Lung (tissue), 12 donors: Measurements from ENCODE around the gene GPR32. TPM values are rescaled to one million over a fixed set of nuclear protein-coding genes. Genes with fewer than 3 reads are reported as not detected.

Source experiments
- ATAC-seq: fragments of 200-7000 bp; cut with Tn5 transposase; one replicate; pipeline ENCODE4 v1.9.1; 2020; ENCODE audit warnings: moderate number of reproducible peaks; ENCODE audit not compliant: insufficient read depth, low FRiP score
- DNase-seq, 3 donors: peaks; one replicate each; pipeline ENCODE4 v3.0.0-alpha.2; 2013 to 2017
- H3K27ac ChIP-seq, 2 donors: one replicate each; pipeline ENCODE4 v1.5.1; 2013; ENCODE audit warnings: mild to moderate bottlenecking in 2 of 2, moderate library complexity in 2 of 2, control low read depth in 1 of 2, inconsistent platforms in 1 of 2, low read depth in 1 of 2, low read length in 1 of 2
- H3K27me3 ChIP-seq, 3 donors: one replicate each; pipeline ENCODE4 v1.5.1; 2013; ENCODE audit warnings: low read length in 2 of 3; ENCODE audit not compliant: control insufficient read depth in 3 of 3, insufficient read depth in 3 of 3
- H3K36me3 ChIP-seq, 4 donors: one replicate each; pipeline ENCODE4 v1.5.1; 2013; ENCODE audit warnings: low read length in 4 of 4, mild to moderate bottlenecking in 1 of 4, moderate library complexity in 1 of 4; ENCODE audit not compliant: control insufficient read depth in 4 of 4, insufficient read depth in 4 of 4
- H3K4me1 ChIP-seq, 5 donors: one replicate each; pipeline ENCODE4 v1.5.1; 2013; ENCODE audit warnings: low read length in 5 of 5, mild to moderate bottlenecking in 2 of 5, moderate library complexity in 1 of 5; ENCODE audit not compliant: control insufficient read depth in 5 of 5, insufficient read depth in 5 of 5
- H3K4me3 ChIP-seq: one replicate; pipeline ENCODE4 v1.5.1; 2013; ENCODE audit warnings: mild to moderate bottlenecking, control low read depth, moderate library complexity
- H3K9ac ChIP-seq, 2 donors: one replicate each; pipeline ENCODE4 v1.5.1; 2013; ENCODE audit warnings: low read length in 2 of 2, control low read depth in 1 of 2; ENCODE audit not compliant: insufficient read depth in 1 of 2
- H3K9me3 ChIP-seq, 4 donors: one replicate each; pipeline ENCODE4 v1.5.1; 2013; ENCODE audit warnings: low read length in 3 of 4, mild to moderate bottlenecking in 1 of 4, moderate library complexity in 1 of 4; ENCODE audit not compliant: control insufficient read depth in 4 of 4, insufficient read depth in 3 of 4
- WGBS, 2 donors: extraction: QIAGEN DNeasy Blood & Tissue Kit; methylation state at CpG; one replicate each; pipeline ENCODE4 v1.1.7; 2013; 5-methylcytosine and 5-hydroxymethylcytosine counted together
- polyA plus RNA-seq, 2 donors: library from polyadenylated mRNA; stranded (reverse); fragments of 200-250 nt; gene quantifications; one replicate each; pipeline ENCODE4 v1.2.1, GENCODE V29; 2013
- total RNA-seq, 2 donors: library from RNA; depleted of rRNA in 1 of 2; stranded (reverse); fragments of >200 nt in 1 of 2; gene quantifications; one replicate each; pipeline ENCODE4 v1.2.1, GENCODE V29; 2014 to 2021
- TF ChIP-seq, protein P1 (sequence below): IDR thresholded peaks from 2 replicates; pipeline ENCODE4 v1.5.1; 2012; ENCODE audit warnings: mild to moderate bottlenecking; ENCODE audit errors: control extremely low read depth, extremely low read depth
- donor health status: control.
- donor health status: control.
- donor health status: Bipolar disorder and iron deficiency.
- donor health status: healthy.
- donor health status: DM: yes; HTN: yes; CAD: no.

GPR32 gene
- total and polyA plus RNA-seq, 4 donors = not detected

DNA sequence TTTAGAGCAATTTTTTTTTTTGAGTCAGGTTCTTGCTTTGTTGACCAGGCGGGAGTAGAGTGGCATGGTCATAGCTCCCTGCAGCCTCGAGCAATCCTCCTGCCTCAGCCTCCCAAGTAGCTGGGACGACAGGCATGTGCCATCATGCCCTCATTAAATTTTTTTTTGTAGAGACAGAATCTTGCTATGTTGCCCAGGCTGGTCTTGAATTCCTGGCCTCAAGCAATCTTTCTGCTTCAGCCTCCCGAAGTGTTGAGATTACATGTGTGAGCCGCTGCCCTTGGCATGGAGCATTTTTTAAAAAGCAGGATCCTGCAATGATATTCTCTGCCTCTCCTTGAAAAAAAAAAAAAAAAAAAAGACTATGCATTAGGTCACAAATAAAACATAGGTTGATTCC is 5.9 kb downstream of the GPR32 start:
- no peak overlapping the region for H3K4me3 ChIP-seq
- DNase-seq (no peak), ATAC-seq (no peak)
- peaks cover 0 to 2% (median 0%) of the 10 kb centered on the region in 4 donors for H3K9me3 ChIP-seq
- H3K36me3 ChIP-seq = no peaks in the 10 kb centered on the region
- H3K27ac ChIP-seq = no peak overlapping the region
- H3K27me3 ChIP-seq = peaks cover 0 to 38% (median 36%) of the 10 kb centered on the region in 3 donors
- no peaks in the 10 kb centered on the region for H3K4me1 ChIP-seq
- H3K9ac ChIP-seq = no peak overlapping the region
- WGBS, 2 donors = 69 to 93% methylated on average over 5 of the region's 5 CpGs
- TF ChIP-seq, protein P1, sequence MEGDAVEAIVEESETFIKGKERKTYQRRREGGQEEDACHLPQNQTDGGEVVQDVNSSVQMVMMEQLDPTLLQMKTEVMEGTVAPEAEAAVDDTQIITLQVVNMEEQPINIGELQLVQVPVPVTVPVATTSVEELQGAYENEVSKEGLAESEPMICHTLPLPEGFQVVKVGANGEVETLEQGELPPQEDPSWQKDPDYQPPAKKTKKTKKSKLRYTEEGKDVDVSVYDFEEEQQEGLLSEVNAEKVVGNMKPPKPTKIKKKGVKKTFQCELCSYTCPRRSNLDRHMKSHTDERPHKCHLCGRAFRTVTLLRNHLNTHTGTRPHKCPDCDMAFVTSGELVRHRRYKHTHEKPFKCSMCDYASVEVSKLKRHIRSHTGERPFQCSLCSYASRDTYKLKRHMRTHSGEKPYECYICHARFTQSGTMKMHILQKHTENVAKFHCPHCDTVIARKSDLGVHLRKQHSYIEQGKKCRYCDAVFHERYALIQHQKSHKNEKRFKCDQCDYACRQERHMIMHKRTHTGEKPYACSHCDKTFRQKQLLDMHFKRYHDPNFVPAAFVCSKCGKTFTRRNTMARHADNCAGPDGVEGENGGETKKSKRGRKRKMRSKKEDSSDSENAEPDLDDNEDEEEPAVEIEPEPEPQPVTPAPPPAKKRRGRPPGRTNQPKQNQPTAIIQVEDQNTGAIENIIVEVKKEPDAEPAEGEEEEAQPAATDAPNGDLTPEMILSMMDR = no peak

DNA sequence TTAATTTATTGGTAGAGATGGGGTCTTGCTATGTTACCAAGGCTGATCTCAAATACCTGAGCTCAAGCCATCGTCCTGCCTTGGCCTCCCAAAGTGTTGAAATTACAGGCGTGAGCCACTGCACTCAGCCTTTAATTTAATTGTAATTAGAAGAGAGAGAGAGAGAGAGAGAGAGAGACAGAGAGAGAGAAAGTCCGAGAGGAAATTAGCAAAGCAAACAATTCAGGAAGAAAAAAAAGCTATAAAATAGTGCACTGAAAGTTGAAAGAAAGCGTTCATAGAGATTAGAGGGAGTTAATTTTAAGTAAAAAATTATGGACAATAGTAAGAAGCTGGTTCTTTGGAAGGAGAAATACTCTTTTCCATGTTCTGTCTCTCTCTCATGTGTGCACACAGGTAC is 7.0 kb downstream of the GPR32 start:
- Histone ChIP-seq H3K4me3 (no peak overlapping the region), H3K4me1 (no peaks in the 10 kb centered on the region), H3K36me3 (no peaks in the 10 kb centered on the region), H3K9ac (no peak overlapping the region), H3K27ac (no peak overlapping the region), H3K9me3 (peaks cover 0 to 2% (median 0%) of the 10 kb centered on the region in 4 donors), H3K27me3 (peaks cover 0 to 38% (median 36%) of the 10 kb centered on the region in 3 donors)
- ATAC-seq (no peak), DNase-seq (no peak)
- 46 to 52% methylated on average over 4 of the region's 4 CpGs for WGBS, 2 donors
- TF ChIP-seq, protein P1 = no peak

DNA sequence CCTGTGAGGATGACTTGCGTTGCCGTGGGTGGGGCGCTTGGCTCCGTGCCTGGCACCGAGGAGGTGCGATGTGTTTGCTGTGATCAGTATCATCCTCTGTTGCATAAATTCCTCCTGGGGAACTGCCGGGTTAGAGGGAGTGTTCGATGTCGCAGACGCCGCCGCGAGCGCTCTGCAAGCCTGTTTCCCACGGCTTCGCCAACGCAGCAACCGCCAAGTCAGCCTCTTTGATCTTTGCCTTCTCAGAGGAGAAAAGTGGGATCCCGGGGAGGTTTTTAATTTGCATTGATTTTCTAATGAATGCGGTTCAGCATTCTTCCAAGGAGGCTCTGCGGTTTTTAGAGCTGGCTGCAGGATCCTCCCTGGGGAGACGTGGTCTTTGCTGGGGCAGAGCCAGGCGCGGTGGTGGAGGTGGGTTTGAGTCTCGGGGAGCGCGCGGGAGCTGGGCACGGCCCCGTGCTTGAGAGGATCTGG is 7.6 kb downstream of the GPR32 start:
- no peak for DNase-seq
- Histone ChIP-seq H3K36me3 (no peaks in the 10 kb centered on the region), H3K4me3 (no peak overlapping the region), H3K27ac (no peak overlapping the region), H3K27me3 (peaks cover 0 to 41% (median 36%) of the 10 kb centered on the region in 3 donors), H3K9me3 (peaks cover 0 to 2% (median 0%) of the 10 kb centered on the region in 4 donors), H3K9ac (no peak overlapping the region), H3K4me1 (no peaks in the 10 kb centered on the region)
- 1 to 2% methylated on average over 30 of the region's 30 CpGs for WGBS, 2 donors
- no peak for ATAC-seq
- TF ChIP-seq, protein P1 = no peak

DNA sequence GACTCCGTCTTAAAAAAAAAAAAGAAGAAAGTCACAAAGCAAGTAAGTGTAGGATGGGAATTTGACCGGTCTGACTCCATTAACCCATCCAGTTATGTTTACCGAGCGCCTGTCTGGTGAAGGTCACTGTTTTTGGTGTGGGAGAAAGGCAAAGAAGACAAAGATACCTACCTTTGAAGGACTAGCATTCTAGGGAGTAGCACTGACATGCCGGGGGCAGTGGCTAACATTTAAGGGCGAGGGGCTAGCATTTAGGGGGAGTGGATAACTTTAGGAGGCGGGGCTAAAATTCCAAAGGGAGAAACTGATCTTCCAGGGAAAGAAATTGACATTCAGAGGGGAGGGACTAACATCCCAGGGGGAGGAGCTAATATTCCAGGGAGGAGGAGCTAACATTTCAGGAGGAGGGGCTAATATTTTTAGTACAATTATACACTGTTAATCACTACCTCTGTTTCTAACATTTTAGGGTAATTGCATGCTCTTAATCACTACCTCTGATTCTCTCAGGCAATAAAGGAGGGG is 8.7 kb downstream of the GPR32 start:
- TF ChIP-seq, protein P1 = no peak
- peaks cover 0 to 41% (median 36%) of the 10 kb centered on the region in 3 donors for H3K27me3 ChIP-seq
- H3K4me1 ChIP-seq = no peaks in the 10 kb centered on the region
- H3K36me3 ChIP-seq = no peaks in the 10 kb centered on the region
- no peak overlapping the region for H3K4me3 ChIP-seq
- no peak for DNase-seq
- H3K27ac ChIP-seq = no peak overlapping the region
- no peak for ATAC-seq
- no peak overlapping the region for H3K9ac ChIP-seq
- H3K9me3 ChIP-seq = peaks cover 0 to 2% (median 0%) of the 10 kb centered on the region in 4 donors
- 54 to 57% methylated on average over 7 of the region's 7 CpGs for WGBS, 2 donors
